Measurements from ENCODE around the gene PAXX. TPM values are rescaled to one million over a fixed set of nuclear protein-coding genes. Genes with fewer than 3 reads are reported as not detected.

Gene PAXX
- total and polyA plus RNA-seq, 8 donors: 11.9 to 206 (median 92.0) TPM

- peak overlapping the region in 2 of 5 donors; percentile 56 to 59 for H3K27ac ChIP-seq
- TF ChIP-seq CTCF (IDR thresholded peaks at IDR 0.05) (peak in 6 of 7 experiments; percentile 11 to 90 (median 86)), POLR2A (IDR thresholded peaks at IDR 0.05) (no peak), POLR2AphosphoS5 (IDR thresholded peaks at IDR 0.05) (peak in 2 of 3 donors; percentile 12 to 73), EP300 (IDR thresholded peaks at IDR 0.05) (no peak)
- H3K27me3 ChIP-seq: peaks cover 0 to 6% (median 0%) of the 10 kb centered on the region in 3 donors
- H3K9me3 ChIP-seq: no peaks in the 10 kb centered on the region
- DNase-seq: peak; percentile 82 to 96
- H3K4me1 ChIP-seq: peaks cover 9 to 39% (median 29%) of the 10 kb centered on the region in 4 donors
- intact Hi-C loops (cut with DNase I; ENCODE audit: low total_unique reads): loop anchor here (5.0 kb wide), 1 partner anchor 248 kb away; no protein-coding TSS in a partner anchor
- WGBS, 5 donors: 5 to 22% (median 15%) methylated on average over 12 to 24 of the region's 24 CpGs
- peak overlapping the region in 1 of 4 donors; percentile 18 for H3K4me3 ChIP-seq
- peaks cover 8 to 28% (median 25%) of the 10 kb centered on the region in 4 donors for H3K36me3 ChIP-seq
These were observed 42.7 kb downstream of the PAXX start for GRCh38 chr9:137034709-137035506.

GRCh38 chr9:137035507-137035834, 43.2 kb downstream of the PAXX start:
- WGBS, 5 donors: 9 to 24% (median 22%) methylated on average over 7 to 9 of the region's 9 CpGs
- Histone ChIP-seq H3K27me3 (peaks cover 0 to 6% (median 0%) of the 10 kb centered on the region in 3 donors), H3K36me3 (peaks cover 13 to 34% (median 31%) of the 10 kb centered on the region in 4 donors), H3K27ac (no peak overlapping the region), H3K4me3 (no peak overlapping the region), H3K9me3 (no peaks in the 10 kb centered on the region), H3K4me1 (peaks cover 9 to 35% (median 28%) of the 10 kb centered on the region in 4 donors)
- intact Hi-C loops (cut with DNase I; ENCODE audit: low total_unique reads): loop anchor here (5.0 kb wide), 1 partner anchor 248 kb away; no protein-coding TSS in a partner anchor
- peak in 2 of 7 experiments; percentile 24 to 25 for TF ChIP-seq CTCF (IDR thresholded peaks at IDR 0.05)
- TF ChIP-seq POLR2A (IDR thresholded peaks at IDR 0.05): no peak
- DNase-seq: no peak

GRCh38 chr9:137035937-137036336, 43.7 kb downstream of the PAXX start:
- intact Hi-C loops (cut with DNase I; ENCODE audit: low total_unique reads): loop anchor here (5.0 kb wide), 1 partner anchor 249 kb away; no protein-coding TSS in a partner anchor
- H3K27ac ChIP-seq: no peak overlapping the region
- no peak for TF ChIP-seq CTCF (IDR thresholded peaks at IDR 0.05)
- no peak for TF ChIP-seq EP300 (IDR thresholded peaks at IDR 0.05)
- no peak for TF ChIP-seq POLR2A (IDR thresholded peaks at IDR 0.05)
- TF ChIP-seq POLR2AphosphoS5 (IDR thresholded peaks at IDR 0.05): no peak
- peaks cover 0 to 6% (median 0%) of the 10 kb centered on the region in 3 donors for H3K27me3 ChIP-seq
- WGBS, 5 donors: 49 to 78% (median 60%) methylated on average over 1 to 8 of the region's 8 CpGs
- H3K4me3 ChIP-seq: no peak overlapping the region
- no peak for DNase-seq
- no peaks in the 10 kb centered on the region for H3K9me3 ChIP-seq
- H3K4me1 ChIP-seq: peaks cover 9 to 34% (median 26%) of the 10 kb centered on the region in 4 donors
- H3K36me3 ChIP-seq: peaks cover 17 to 38% (median 36%) of the 10 kb centered on the region in 4 donors

GRCh38 chr9:137037035-137037434, 44.8 kb downstream of the PAXX start:
- H3K4me1 ChIP-seq: peaks cover 9 to 27% (median 18%) of the 10 kb centered on the region in 4 donors
- intact Hi-C loops (cut with DNase I; ENCODE audit: low total_unique reads): loop anchor here (5.0 kb wide), 1 partner anchor 250 kb away; no protein-coding TSS in a partner anchor
- 50 to 60% (median 53%) methylated on average over 6 to 13 of the region's 13 CpGs for WGBS, 5 donors
- H3K4me3 ChIP-seq: no peak overlapping the region
- TF ChIP-seq EP300 (IDR thresholded peaks at IDR 0.05): no peak
- no peak for TF ChIP-seq CTCF (IDR thresholded peaks at IDR 0.05)
- no peak for TF ChIP-seq POLR2A (IDR thresholded peaks at IDR 0.05)
- no peak for TF ChIP-seq POLR2AphosphoS5 (IDR thresholded peaks at IDR 0.05)
- no peak overlapping the region for H3K27ac ChIP-seq
- H3K9me3 ChIP-seq: no peaks in the 10 kb centered on the region
- DNase-seq: no peak
- peaks cover 17 to 49% (median 39%) of the 10 kb centered on the region in 4 donors for H3K36me3 ChIP-seq
- peaks cover 0 to 6% (median 0%) of the 10 kb centered on the region in 3 donors for H3K27me3 ChIP-seq

Data from stomach (tissue), 9 donors.